Esophagus (tissue), 2 donors: ENCODE results near the gene DDX10. TPM values are rescaled to one million over a fixed set of nuclear protein-coding genes. Genes with fewer than 3 reads are reported as not detected.

ENCODE experiments used
- H3K27ac ChIP-seq, 2 donors: one replicate each; pipeline ENCODE4 v1.5.1; 2013; ENCODE audit warnings: low read depth in 2 of 2, mild to moderate bottlenecking in 2 of 2, inconsistent platforms in 1 of 2, low read length in 1 of 2, moderate library complexity in 1 of 2
- H3K27me3 ChIP-seq, 2 donors: one replicate each; pipeline ENCODE4 v1.6.1; 2013; ENCODE audit warnings: low read length in 2 of 2, control low read depth in 1 of 2, mild to moderate bottlenecking in 1 of 2; ENCODE audit not compliant: insufficient read depth in 2 of 2, control insufficient read depth in 1 of 2
- H3K36me3 ChIP-seq, 2 donors: one replicate each; pipeline ENCODE4 v1.6.1; 2013; ENCODE audit warnings: low read length in 1 of 2; ENCODE audit not compliant: control insufficient read depth in 2 of 2, insufficient read depth in 2 of 2
- H3K4me1 ChIP-seq, 2 donors: one replicate each; pipeline ENCODE4 v1.6.1; 2013; ENCODE audit warnings: low read length in 1 of 2; ENCODE audit not compliant: control insufficient read depth in 2 of 2, insufficient read depth in 2 of 2
- H3K4me3 ChIP-seq, 2 donors: one replicate each; pipeline ENCODE4 v1.5.1; 2013; ENCODE audit warnings: low read length in 2 of 2, mild to moderate bottlenecking in 2 of 2, low read depth in 1 of 2, moderate library complexity in 1 of 2
- H3K9me3 ChIP-seq, 2 donors: one replicate each; pipeline ENCODE4 v1.6.1; 2013; ENCODE audit warnings: mild to moderate bottlenecking in 2 of 2, low read depth in 1 of 2, low read length in 1 of 2, moderate library complexity in 1 of 2; ENCODE audit not compliant: control insufficient read depth in 2 of 2, insufficient read depth in 1 of 2
- WGBS, 2 donors: extraction: QIAGEN DNeasy Blood & Tissue Kit; methylation state at CpG; one replicate each; pipeline ENCODE4 v1.1.7; 2013; 5-methylcytosine and 5-hydroxymethylcytosine counted together
- polyA plus RNA-seq, 2 donors: library from polyadenylated mRNA; stranded (reverse); fragments of 200-250 nt; gene quantifications; one replicate each; pipeline ENCODE4 v1.2.3, GENCODE V29; 2013
- donor health status: healthy with polysubstance abuse.
- donor health status: Bipolar disorder and iron deficiency.

The DDX10 gene
- polyA plus RNA-seq, 2 donors = 11.8 to 12.9 TPM

DNA sequence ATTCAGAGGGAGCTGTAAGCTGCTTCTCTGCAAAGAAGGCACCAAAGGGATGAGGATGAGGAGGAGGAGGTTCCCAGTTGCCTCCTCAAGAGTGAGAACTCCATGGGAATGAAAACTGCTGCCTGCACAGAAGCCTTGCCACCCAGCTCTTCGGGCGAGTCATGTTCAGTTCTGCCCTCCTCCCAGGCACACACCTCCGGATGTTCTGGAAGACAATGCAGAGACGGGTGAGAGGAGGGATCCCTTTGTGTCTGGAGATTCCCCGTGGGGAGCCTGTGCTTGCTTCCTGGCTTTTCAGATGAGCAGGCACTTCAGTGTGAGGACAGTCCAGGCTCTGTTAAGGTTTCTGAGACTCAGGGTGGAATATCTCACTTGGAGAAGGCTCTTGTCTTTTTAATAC is 295.6 kb downstream of the DDX10 start:
- Histone ChIP-seq H3K27ac (no peak overlapping the region), H3K36me3 (no peaks in the 10 kb centered on the region), H3K27me3 (no peaks in the 10 kb centered on the region), H3K4me1 (no peaks in the 10 kb centered on the region), H3K9me3 (no peaks in the 10 kb centered on the region), H3K4me3 (no peak overlapping the region)
- WGBS, 2 donors = 62 to 65% methylated on average over 5 of the region's 5 CpGs

DNA sequence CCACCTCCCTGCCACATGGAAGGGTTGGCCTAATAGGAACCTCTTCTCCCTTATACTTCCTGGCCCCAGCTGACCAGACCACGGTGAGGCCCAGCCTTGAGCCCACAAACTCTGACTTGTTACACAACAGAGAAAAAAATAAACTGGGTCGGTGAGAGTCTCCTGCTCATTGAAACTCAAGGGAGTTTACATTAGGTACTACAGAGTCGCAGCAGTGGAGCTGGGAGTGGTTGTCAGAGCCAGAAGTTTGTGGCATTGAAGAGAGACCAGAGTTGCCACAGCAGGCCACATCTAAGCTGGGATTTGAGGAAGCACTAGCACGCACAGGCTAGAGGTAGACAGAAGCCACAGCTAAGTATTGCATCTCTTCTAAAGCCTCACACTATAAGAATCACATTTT is 296.2 kb downstream of the DDX10 start:
- Histone ChIP-seq H3K27me3 (no peaks in the 10 kb centered on the region), H3K9me3 (no peaks in the 10 kb centered on the region), H3K4me1 (no peaks in the 10 kb centered on the region), H3K27ac (no peak overlapping the region), H3K36me3 (no peaks in the 10 kb centered on the region), H3K4me3 (no peak overlapping the region)
- 53 to 54% methylated on average over 4 of the region's 4 CpGs for WGBS, 2 donors

DNA sequence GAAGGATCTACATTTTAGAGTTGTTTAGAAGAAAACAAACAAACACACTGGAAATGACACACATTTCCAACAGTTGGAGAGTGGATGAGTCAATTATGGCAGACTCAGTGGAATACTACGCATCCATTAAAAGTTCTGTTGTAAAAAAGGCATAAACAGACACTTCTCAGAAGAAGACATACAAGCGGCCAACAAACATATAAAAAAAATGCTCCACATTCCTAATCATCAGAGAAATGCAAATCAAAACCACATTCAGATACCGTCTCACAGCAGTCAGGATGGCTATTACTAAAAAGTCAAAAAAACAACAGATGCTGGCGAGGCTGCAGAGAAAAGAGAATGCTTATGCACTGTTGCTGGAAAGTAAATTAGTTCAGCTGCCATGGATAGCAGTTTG is 298.2 kb downstream of the DDX10 start:
- Histone ChIP-seq H3K9me3 (no peaks in the 10 kb centered on the region), H3K36me3 (no peaks in the 10 kb centered on the region), H3K27me3 (no peaks in the 10 kb centered on the region), H3K4me3 (no peak overlapping the region), H3K4me1 (no peaks in the 10 kb centered on the region), H3K27ac (no peak overlapping the region)
- 91 to 95% methylated on average over 4 of the region's 4 CpGs for WGBS, 2 donors

DNA sequence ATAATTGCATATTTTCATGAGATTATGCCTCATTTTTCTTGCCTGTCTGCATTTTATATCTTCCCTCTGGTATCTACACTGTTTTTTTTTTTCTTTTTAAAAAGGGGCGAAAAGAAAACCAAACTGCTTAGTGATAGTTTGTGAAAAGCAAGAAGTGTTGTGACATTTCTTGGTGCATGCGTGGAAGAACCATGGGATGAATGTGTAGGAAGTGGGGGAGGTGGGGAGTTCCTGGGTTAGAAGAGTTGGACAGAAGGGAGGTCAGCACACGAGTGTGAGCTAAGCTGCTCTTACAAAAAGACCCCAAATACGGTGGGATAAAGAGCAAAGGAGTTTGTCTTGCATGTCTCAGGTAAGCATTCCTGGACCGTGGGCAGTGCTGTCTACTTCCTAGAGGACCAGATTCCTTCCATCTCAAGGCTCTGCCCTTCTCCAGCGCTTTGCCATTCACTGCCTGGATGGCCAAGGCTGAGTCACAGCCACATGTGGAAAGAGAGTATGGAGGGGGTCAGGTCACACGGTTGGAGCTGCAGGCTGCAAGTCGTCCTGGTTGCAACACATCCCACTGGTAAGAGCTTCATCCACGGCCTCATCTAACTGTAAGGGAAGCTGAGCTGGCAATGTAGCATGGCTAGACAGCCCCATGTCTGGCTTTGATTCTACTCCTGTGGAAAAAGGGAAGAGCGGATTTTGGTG is 300.6 kb downstream of the DDX10 start:
- Histone ChIP-seq H3K4me3 (no peak overlapping the region), H3K9me3 (no peaks in the 10 kb centered on the region), H3K36me3 (no peaks in the 10 kb centered on the region), H3K4me1 (no peaks in the 10 kb centered on the region), H3K27ac (no peak overlapping the region), H3K27me3 (no peaks in the 10 kb centered on the region)
- WGBS, 2 donors = 73 to 81% methylated on average over 10 of the region's 10 CpGs

DNA sequence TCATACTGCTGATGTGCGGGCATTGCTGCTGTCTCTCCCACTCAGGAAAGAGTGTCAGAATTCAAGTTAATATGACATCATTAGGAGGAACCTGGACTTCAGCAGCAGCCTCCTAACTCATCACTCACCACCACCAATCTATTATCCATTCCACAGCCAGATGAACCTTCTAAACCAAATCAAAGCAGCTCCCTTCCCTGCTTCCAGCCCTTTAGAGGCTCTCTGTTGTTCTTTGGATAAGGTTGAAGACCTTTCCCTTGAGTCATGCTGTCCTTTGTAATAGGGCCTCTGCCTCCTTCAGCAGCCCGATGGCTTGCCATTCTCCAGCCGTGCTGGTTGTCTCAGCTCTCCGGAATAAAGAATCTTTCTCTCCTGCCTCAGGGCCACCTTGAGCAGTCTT is 301.3 kb downstream of the DDX10 start:
- Histone ChIP-seq H3K4me1 (no peaks in the 10 kb centered on the region), H3K4me3 (no peak overlapping the region), H3K27me3 (no peaks in the 10 kb centered on the region), H3K27ac (no peak overlapping the region), H3K9me3 (no peaks in the 10 kb centered on the region), H3K36me3 (no peaks in the 10 kb centered on the region)
- WGBS, 2 donors = 95 to 96% methylated on average over 4 of the region's 4 CpGs

DNA sequence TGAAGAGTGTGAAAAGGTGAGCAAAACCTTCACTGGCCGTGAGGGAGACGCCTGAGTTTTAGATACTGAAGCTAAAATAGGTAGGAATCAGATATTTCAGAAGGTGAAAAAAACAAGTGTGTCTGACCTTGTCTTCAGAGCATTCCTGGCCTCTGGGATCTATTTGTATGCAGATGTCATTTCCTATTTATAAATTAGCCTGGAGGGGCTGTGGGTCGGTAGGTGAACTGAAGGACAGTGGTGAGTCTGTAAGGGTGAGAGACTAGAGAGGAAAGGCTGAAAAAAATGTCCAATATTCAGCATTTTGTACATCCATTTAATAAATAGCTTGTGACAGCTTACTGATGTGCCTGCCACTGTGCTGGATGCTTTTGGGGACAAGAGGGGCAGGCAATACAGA is 302.1 kb downstream of the DDX10 start:
- Histone ChIP-seq H3K27me3 (no peaks in the 10 kb centered on the region), H3K27ac (no peak overlapping the region), H3K36me3 (no peaks in the 10 kb centered on the region), H3K4me3 (no peak overlapping the region), H3K9me3 (no peaks in the 10 kb centered on the region), H3K4me1 (no peaks in the 10 kb centered on the region)
- 38 to 41% methylated on average over 3 of the region's 3 CpGs for WGBS, 2 donors

DNA sequence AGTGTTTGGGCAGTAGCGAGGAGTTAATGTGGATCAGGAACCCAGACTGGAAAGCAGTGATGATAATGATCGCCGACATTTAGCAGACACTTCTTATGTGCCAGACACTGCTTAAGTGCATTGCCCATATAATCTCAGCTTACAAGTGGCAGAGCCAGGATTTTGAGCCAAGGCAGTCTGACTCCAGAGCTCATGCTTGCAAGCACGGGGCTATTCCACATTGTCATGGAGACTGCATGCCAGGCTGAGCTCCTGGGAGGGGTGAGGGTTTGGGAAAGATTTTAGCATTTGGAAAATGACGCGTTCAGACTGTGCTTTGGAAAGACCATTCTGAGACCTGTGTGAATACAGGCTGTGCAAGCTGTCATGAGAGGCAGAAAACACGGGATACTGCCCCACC is 302.7 kb downstream of the DDX10 start:
- Histone ChIP-seq H3K4me1 (no peaks in the 10 kb centered on the region), H3K9me3 (no peaks in the 10 kb centered on the region), H3K27ac (no peak overlapping the region), H3K4me3 (no peak overlapping the region), H3K27me3 (no peaks in the 10 kb centered on the region), H3K36me3 (no peaks in the 10 kb centered on the region)
- WGBS, 2 donors = 38 to 51% methylated on average over 7 of the region's 7 CpGs

DNA sequence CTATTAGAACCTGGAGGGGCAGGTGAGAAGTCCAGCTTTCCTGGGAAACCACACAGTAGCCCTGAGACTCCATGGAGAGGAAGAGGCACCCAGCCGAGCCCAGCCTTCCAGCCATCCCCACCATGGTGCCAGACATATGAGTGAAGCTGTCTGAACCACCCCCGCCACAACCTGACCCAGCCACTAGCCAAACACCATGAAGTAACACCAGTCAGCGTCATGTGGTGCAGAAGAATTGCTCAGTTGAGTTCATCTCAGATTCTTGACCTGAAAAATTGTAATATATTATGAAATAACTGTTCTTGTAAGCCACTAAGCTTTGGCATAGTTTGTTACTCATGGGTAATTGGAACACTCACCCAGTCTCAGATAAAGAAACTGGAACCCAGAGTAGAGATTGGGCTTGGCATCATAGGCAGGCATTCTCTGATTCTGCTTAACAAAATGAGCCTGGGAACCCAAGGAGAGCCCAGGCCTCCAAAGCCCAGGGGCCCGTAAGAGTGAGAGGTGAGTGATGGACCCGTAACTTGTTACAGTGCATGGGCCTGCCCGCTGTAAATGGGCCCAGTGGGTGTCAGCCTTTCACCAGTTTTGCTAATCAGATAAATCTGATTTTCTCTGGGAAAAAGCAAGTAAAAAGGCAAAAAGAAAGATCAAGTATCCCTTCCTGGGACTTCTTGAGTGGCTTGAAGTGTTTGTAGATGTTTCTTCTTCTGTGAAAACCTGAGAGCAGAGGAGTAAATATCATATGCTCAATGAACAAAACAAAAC is 305.5 kb downstream of the DDX10 start:
- H3K9me3 ChIP-seq = no peaks in the 10 kb centered on the region
- H3K4me1 ChIP-seq = no peaks in the 10 kb centered on the region
- WGBS, 2 donors = 84 to 87% methylated on average over 6 of the region's 6 CpGs
- no peak overlapping the region for H3K27ac ChIP-seq
- no peaks in the 10 kb centered on the region for H3K36me3 ChIP-seq
- no peak overlapping the region for H3K4me3 ChIP-seq
- no peaks in the 10 kb centered on the region for H3K27me3 ChIP-seq

DNA sequence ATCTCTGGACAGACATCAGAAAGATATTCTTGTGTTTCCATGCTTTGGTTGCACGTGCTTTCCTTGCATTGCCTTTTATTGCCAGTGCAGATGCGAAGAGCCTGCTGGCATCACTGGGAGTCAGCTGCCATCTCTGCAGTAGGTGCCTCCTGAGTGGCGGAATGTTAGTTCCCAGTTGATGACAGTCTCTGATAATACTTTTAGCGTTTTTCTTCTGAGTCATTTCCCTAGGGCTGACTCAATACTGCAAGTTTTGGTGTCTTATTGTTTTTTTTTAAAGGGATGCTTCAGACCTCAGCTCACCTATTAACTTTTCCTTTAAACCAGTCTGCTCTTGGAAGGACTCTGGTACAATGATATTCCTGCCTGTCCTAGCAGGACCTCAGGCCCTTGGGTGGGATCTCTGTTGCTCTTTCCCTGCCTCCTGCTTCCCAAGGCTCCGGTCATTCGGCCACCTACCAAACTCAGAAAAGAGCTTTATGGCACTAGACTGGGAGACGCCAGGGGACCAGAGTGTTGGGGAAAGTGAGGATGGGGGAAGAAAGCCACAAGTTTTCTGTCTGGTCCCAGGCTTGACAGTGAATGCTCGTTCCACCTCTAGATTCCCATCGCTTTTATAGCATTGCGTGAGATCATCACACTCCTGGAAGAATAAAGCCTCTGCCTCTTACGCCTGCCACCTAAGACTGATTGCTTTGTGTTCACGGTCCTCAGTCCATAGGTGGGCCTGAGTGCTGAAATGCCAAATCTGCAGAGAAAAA is 308.7 kb downstream of the DDX10 start:
- Histone ChIP-seq H3K4me3 (no peak overlapping the region), H3K9me3 (no peaks in the 10 kb centered on the region), H3K27ac (no peak overlapping the region), H3K27me3 (no peaks in the 10 kb centered on the region), H3K36me3 (no peaks in the 10 kb centered on the region), H3K4me1 (peaks cover 0 to 2% of the 10 kb centered on the region in 2 donors)
- 83 to 84% methylated on average over 12 of the region's 12 CpGs for WGBS, 2 donors
